GM18520 (cell line): ENCODE measurements around the gene ZNF577.
"Not testable (repeated sequence)": the region's sequence is repeated elsewhere in the genome, so short reads cannot be mapped to it uniquely, and the experiment has no call there.

ENCODE experiments used
- ATAC-seq: cut with Tn5 transposase; IDR thresholded peaks from one replicate; pipeline ENCODE4 v1.9.1; 2021; ENCODE audit not compliant: unreplicated experiment

The ZNF577 gene

GRCh38 chr19:51887522-51888498 lies at the start of gene ZNF577:
Gene ZNF577, minus strand, starts transcription at chr19:51887951. Its CDS starts 7,569 bp downstream, at chr19:51880382.
- ATAC-seq = no peak

- ATAC-seq = no peak
Measured at GRCh38 chr19:51931921-51932320, 44.2 kb upstream of the ZNF577 start.

GRCh38 chr19:51927859-51928258 lies 40.1 kb upstream of the ZNF577 start:
- ATAC-seq = no peak

- peak; percentile 75 for ATAC-seq
Measured at GRCh38 chr19:51926784-51927741, 39.3 kb upstream of the ZNF577 start, which contains the start of gene ZNF613. Gene ZNF613, plus strand, starts transcription at chr19:51927472. Its CDS starts 8,749 bp downstream, at chr19:51936221.

GRCh38 chr19:51926426-51926783 lies 38.7 kb upstream of the ZNF577 start:
- no peak for ATAC-seq

- ATAC-seq = no peak
Measured at GRCh38 chr19:51921949-51922348, 34.2 kb upstream of the ZNF577 start.

GRCh38 chr19:51919606-51920005 lies 31.9 kb upstream of the ZNF577 start:
- no peak for ATAC-seq

- ATAC-seq = no peak
Measured at GRCh38 chr19:51916167-51916566, 28.4 kb upstream of the ZNF577 start.

GRCh38 chr19:51915324-51915867 lies 27.6 kb upstream of the ZNF577 start:
- ATAC-seq = no peak

- not testable (repeated sequence) for ATAC-seq
Measured at GRCh38 chr19:51907981-51908380, 20.2 kb upstream of the ZNF577 start.

- not testable (repeated sequence) for ATAC-seq
Measured at GRCh38 chr19:51906108-51906507, 18.4 kb upstream of the ZNF577 start.

GRCh38 chr19:51905639-51906038 lies 17.9 kb upstream of the ZNF577 start:
- not testable (repeated sequence) for ATAC-seq

GRCh38 chr19:51905206-51905605 lies 17.5 kb upstream of the ZNF577 start:
- ATAC-seq = no peak

- peak; percentile 90 for ATAC-seq
Measured at GRCh38 chr19:51904331-51905165, 16.8 kb upstream of the ZNF577 start, which contains the start of gene ZNF649. Gene ZNF649, minus strand, starts transcription at chr19:51905017. Its CDS starts 4,910 bp downstream, at chr19:51900107.

- no peak for ATAC-seq
Measured at GRCh38 chr19:51903192-51903591, 15.4 kb upstream of the ZNF577 start.

GRCh38 chr19:51901860-51902259 lies 14.1 kb upstream of the ZNF577 start:
- ATAC-seq = no peak

- no peak for ATAC-seq
Measured at GRCh38 chr19:51891193-51891747, 3.5 kb upstream of the ZNF577 start.

- ATAC-seq = no peak
Measured at GRCh38 chr19:51889934-51890333, 2.2 kb upstream of the ZNF577 start.

- ATAC-seq = no peak
Measured at GRCh38 chr19:51884713-51885112, 3.0 kb downstream of the ZNF577 start.

- ATAC-seq = no peak
Measured at GRCh38 chr19:51882518-51882917, 5.2 kb downstream of the ZNF577 start.
